Stimulated activated CD4-positive, alpha-beta T cell treated with anti-CD3 and anti-CD28 coated beads, TNF-alpha, amount 100 ng/mL, for 1 hour (primary cell): ENCODE measurements around the gene DEDD.
"Not testable (repeated sequence)": the region's sequence is repeated elsewhere in the genome, so short reads cannot be mapped to it uniquely, and the experiment has no call there.

ENCODE experiments used
- DNase-seq, 3 donors: peaks; one replicate each; pipeline ENCODE4 v3.0.0-alpha.2; 2020; ENCODE audit warnings: low read depth in 3 of 3, low spot score in 1 of 3

The DEDD gene

DNA sequence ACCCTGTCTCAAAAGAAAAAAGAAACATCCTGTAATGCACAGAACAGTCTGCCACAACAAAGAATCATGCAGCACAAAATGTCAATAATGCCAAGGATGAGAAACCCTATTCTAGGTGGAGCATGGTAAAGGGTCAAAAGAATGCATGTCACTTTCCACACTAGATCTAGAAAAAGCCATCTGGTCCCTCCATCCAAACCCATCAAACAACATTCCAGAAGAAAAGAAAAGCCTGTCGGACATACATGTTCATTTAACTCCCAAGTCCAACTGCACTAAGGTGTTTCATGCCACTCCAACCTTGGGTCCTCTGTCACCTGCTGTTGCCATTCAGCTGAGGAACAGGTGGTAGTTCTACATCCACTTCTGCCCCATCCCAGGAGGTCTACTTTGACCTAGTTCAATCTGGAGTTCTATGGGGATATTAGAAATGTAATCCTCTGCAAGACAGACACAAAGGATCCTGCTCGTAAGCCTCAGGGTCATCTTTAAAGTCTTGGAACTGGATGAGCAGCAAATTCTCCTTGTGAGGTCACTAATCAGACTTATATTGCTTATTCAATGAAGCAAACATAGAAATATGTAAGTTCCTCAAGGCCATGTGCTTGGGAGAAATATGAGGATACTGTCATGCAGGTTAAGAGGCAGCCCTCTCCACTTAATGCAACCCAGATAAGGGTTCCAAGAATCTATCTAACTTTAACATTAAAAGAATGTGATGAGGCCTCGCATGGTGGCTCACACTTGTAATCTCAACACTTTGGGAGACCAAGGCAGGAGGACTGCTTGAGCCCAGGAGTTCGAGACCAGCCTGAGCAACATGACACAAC lies 3.7 kb downstream of the DEDD start:
- DNase-seq = no peak

DNA sequence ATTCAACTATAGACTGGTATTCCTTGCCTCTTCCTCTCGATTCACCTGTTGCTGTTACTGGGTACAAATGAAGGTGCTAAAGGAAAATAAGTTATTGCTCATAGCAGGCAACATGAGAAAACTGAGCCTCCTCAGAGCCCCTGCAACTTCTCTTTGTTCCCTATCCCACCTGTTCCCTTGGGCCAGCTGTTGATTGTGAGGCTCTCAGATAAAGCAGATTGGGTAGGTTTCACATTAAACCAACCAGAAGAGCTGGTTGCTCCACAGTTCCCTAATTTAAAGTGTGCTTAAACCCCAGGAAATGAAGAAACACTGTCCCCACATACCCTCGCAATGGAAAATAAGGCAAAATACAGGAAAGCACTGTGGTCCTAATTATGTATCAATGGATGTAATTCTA lies 4.8 kb downstream of the DEDD start:
- DNase-seq = no peak

DNA sequence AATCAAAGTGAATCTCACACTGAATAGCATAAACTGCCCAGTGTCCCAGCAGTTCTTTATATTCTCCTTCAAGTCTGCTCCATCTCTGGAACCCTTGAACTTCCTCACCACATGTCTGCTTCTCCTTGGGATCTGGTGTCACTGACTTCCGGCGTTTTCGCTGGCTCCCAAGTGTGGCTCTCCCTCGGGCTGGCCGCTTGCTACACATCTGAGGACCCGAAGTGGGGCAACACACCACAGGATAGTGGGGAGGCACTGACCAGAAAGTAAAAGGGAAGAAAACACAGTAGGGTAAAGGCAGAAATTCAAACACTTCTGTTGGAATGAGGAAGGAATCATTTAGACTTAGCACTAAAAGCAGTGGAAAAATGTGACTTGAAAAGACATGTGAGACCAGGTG lies 9.5 kb downstream of the DEDD start:
- DNase-seq = no peak

DNA sequence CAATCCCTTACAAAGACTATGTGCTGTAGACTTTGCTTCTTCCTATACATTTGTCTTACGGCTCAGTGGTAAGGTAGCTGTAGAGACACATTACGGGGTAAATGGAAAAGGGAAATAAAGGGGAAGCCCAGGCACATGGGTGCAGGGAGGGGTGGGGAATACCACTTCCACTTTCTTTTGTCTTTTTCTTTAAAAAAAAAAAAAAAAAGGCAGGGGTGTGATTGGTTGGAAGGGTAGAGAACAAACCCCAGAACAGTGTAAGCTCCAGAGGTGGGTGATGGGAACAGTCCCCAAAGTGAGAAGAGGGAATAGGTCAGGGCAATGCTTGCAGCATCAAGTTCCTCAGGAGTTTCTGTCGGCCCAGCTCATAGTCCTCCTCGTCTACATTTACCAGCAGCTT lies 10.6 kb downstream of the DEDD start:
- no peak for DNase-seq

DNA sequence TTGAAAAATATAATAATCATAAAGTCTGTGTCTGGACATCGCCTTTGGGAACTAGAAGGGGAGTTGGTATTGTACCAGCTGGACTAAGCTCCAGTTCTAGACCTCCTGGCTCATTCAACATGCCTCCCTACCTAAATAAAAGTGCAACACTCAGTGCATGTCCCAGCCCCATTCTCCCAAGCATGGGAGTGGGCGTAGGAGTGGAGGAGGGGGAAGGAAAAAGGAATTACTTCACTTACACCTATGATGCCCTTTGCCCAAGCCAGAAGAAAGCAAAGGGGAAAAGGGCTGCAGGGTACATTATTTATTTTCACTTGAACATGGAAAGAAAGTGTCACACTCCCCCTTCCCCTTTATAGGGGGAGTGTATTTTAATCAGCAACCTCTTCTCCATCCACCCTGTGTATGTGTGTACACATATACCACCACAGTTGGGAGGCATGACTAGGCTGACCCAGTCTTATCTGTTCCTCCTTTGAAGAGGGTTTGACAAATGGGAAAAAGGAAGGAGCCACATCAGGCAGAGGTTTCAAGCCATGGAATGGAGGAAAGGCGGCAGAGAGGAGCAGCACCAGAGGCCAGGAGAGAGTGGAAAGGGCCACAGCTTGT lies 11.3 kb downstream of the DEDD start:
- DNase-seq = no peak

DNA sequence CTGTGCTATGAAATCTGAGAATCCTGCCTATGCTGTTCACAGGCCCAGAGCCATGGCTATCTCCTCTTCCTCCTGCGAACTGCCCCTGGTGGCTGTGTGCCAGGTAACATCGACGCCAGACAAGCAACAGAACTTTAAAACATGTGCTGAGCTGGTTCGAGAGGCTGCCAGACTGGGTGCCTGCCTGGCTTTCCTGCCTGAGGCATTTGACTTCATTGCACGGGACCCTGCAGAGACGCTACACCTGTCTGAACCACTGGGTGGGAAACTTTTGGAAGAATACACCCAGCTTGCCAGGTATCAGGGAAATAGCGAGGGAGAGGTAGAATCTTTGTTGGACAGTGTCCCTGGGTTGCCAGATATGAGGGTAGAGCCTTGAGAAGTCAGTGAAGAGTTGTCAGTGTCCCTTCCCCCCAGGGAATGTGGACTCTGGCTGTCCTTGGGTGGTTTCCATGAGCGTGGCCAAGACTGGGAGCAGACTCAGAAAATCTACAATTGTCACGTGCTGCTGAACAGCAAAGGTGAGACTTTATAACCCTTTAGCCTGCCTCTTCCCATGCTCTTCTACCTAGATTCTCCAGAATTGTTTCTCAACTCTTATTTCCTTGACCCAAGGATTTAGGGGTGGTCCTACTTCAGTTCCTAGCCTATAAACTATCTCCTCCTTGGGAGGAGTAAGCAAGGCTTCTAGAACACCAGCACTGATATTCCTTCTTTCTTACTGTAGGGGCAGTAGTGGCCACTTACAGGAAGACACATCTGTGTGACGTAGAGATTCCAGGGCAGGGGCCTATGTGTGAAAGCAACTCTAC lies 13.2 kb downstream of the DEDD start:
- DNase-seq = peak in 2 of 3 donors; percentile 15 to 41

DNA sequence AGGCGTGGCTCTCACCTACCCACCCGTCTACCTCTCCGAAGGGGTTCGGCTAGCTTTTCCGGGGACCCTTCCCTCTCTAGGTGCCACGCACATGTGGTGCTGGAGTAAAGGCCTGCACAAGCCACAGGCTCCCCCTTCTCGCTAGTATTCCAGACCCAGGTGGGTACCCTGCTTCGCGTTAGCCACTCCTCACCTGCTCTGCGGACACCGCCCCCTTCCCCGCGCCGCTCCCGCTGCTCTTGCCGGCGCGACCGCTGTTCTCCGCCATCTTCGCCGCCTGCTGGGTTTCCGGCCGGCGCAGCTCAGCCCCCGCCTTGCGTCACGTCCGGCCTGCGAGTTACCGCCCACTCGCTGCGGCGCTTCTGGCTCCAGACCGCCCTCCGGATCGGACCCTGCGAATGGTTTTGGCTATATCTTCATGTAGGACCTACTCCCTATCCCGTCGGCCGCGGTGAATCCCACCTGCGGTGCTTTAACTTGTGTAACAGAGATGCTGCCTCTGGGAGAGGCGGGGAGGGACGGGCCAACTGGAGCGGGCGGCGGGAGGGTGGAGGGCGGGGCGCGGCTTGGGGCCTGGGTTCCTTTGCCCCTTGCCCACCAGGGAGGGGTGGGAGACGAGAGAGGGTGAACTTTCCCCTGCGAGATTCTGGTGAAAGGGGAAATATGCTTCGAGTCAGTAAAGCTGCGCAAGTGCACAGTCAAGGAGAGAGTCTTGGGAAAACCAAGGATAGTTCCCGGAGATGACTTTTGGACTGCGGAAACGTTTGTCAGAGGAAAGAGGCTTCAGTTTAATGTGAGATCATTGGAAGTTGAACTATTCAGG lies 14.5 kb downstream of the DEDD start, which contains the start of the genes NIT1 and PFDN2:
Gene NIT1, plus strand, starts transcription at position 347 of the 823 bp plus-strand sequence. Its CDS starts 72 bp downstream, at position 419.
Gene PFDN2, minus strand, starts transcription at position 279 of the 823 bp plus-strand sequence. Its CDS starts 11 bp downstream, at position 268.
- DNase-seq = peak; percentile 49 to 75 (median 56)

DNA sequence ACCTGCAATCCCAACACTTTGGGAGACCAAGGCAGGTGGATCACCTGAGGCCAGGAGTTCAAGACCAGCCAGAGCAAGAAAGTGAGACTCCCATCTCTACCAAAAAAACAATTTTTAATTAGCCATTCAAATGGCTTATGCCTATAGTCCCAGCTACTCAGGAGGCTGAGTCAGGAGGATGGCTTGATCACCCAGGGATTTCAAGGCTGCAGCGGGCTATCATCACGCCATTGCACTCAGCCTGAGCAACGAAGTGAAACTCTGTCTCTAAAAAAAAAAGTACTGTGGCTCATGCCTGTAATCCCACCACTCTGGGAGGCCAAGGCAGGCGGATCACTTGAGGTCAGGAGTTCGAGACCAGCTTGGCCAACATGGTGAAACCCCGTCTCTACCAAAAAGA lies 16.5 kb downstream of the DEDD start:
- not testable (repeated sequence) for DNase-seq

DNA sequence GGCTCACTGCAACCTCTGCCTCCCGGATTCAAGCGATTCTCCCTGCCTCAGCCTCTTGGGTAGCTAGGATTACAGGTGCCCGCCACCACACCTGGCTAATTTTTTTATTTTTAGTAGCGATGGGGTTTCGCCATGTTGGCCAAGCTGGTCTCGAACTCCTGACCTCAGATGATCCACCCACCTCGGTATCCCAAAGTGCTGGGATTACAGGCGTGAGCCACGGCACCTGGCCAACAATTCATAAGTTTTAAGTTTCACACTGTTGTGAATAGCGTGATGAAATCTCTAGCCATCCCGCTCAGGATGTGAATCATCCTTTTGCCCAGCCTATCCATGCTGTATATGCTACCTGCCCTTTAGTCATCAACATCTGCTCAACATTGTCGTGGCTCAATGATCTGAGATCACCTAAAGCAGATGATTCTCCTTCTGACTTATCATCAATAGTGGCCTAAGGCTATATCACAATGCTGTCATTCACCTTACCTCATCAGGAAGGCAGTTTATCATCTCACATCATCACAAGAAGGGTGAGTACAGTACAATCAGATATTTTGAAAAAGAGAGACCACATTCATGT lies 17.2 kb downstream of the DEDD start:
- DNase-seq = no peak

DNA sequence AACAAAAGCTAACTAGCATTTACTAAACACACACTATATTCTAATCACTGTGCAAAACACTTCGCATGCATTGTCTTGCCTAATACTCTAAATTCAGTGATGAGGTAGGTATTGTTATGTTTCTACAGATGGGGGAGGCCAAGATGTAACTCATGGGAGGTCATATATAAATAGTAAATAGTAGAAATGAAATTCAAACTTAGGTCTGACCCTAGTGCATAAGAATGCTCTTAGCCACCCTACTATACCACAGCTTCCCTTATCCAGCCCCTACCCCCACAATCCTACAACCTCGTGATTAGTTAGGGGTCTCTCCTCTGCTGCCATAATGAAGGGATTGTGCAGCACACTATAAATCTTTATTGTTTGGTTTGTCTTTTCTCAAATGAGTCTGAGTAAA lies 17.9 kb downstream of the DEDD start:
- no peak for DNase-seq

DNA sequence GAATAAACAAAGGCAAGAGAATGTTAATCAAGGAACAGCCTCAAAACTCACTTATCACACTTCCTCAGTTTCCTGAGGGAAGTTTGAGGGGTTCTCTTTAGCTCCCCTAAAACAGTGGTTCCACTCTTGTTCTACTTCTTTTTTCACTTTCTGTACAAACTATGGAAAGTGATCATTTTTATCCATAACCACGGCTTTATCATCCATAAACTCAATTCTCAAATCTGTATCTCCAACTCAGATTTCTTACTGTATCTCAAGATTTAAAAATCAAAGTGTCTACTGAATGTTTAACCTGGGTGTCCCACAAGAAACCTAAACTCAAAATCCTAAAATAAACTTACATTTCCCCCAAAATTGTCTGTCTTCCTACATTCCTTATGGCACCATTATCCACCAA lies 18.6 kb downstream of the DEDD start:
- DNase-seq = no peak

DNA sequence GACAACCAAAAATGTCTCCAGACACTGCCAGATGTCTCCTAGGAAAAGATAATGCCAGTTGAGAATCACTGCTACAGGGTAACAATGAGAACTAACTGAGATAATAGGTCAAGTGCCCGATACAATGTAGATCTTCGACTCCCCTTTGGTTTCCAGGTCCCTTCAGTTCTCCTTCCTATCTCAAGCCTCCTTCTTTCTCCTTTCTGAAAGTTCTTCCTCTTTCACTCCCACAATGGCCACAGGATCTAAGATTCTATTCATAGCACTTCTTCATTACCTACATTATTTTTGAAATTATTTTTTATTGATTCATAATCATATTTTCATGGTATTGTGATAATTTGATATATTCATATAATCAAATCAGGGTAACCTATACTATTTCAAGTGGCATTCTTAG lies 20.9 kb downstream of the DEDD start:
- no peak for DNase-seq

DNA sequence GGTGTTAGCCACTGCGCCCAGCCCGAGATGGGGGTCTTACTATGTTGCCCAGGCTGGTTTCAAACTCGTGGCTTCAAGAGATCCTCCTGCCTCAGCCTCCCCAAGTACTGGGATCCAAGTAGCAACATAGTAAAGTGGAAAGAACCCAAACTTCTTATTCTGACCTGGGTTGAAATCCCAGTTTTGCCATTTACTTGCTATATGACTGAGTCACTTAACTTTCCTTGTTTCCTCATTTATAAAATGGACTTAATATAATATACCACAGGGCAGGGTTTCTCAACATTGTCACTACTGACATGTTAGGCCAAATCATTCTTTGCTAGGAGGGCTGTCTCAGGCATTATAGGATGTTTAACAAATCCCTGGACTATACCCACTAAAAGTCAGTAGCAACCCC lies 21.4 kb downstream of the DEDD start:
- DNase-seq = no peak

DNA sequence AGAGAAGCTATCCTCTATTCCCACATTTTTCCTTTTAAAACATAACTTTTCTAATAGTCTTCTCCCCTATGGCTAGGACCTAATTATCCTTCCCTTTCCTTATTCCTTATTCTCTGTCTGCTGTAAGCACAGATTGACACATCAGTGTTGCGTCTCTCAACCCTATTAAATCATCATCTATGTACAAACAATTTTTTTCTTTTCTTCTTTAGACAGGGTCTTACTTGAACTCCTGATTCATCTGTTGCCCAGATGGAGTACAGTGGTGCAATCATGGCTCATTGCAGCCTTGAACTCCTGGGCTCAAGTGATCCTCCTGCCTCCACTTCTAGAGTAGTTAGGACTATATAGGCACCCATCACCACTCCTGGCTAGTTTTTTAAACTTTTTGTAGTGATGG lies 26.0 kb downstream of the DEDD start:
- no peak for DNase-seq

DNA sequence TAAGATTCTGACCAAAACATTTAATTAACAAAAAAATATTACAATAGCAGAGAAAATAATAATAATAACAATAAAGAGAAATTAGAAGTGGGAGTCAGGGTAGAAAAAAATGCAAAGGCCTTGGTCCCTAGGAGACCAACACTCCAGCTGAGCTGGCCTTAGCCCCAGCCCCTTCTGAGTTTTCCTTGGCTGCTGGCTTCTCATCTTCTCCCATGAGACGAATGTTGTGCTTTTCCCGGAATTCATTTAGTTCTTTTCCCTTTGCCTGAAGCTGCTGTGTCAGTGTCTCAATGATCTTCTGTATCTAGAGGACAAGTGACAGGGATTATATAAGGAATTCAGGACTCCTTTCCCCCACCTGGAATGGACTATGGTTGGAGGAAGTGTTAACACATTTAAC lies 31.9 kb downstream of the DEDD start:
- DNase-seq = no peak

DNA sequence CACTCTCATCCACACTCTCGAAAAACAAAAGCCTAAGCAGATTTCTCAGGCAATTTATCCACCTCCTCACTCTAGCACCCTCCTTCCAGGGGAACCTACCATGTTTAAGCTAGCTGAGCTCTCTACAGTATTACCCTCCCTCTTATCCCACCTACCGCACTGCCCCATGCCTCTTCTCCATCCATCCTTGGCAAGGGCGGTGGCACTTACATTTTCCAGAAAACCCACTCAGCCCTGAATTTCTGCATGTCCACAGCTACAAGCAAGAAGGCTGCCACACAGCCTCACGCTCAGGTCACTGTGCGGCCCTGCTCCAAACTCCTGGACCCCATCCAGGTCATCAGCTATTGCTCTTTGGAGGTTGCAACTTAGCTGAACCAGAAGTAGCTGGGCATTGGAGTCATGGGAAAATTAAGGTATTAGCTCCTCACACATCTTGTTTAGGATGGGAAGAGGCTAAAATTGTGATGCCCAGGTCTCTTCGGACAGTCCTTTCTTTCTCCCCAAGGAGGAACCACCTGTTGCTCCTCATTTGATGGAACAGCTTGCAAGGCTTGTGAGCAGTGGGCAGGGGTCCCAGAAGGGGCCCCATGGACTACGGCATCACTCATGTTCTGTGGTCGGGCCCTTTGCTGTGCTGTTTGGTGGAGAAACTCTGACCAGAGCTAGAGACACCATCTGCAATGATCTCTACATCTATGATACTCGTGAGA lies 33.2 kb downstream of the DEDD start:
- DNase-seq = no peak

DNA sequence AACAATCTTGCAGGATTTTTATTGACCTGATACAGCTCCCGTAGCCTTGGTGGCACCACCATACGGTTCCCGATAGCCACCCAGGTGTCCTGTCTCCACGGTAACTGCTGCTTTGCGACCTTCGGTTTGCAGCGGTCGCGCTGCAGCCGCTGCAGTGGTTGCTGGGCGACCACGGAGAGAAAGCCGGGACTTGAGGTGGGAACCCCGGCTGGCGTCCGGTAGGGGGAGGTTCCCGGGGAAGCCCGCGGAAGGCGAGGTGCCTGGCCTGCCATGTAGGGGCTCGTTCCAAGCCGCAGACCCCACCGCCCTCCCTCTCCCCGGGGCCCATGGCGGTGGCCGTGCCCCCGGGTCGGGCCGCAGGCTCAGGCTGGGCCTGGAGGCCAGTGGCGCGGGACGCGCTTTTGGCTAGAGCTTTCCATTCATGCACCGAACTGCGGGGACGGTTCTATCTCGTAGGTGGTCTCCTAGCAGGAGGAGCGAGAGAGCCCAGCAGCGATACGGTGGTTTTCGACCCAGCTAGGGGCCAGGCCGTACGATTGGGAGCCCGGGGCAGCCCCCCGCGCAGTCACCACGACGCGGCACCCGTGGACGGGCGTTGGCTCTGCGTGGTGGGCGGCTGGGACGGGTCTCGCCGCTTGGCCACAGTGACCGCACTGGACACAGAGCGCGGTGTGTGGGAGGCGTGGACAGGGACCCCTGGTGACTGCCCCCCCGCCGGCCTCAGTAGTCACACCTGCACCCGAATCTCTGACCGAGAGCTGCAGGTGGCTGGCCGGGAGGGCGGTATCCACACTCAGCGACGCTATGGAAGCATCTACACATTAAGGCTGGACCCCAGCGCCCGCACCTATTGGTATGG lies 34.0 kb downstream of the DEDD start, which contains the start of gene KLHDC9:
Gene KLHDC9, plus strand, starts transcription at position 152 of the 859 bp plus-strand sequence. Its CDS starts 175 bp downstream, at position 327.
- DNase-seq = peak in 1 of 3 donors; percentile 31

DNA sequence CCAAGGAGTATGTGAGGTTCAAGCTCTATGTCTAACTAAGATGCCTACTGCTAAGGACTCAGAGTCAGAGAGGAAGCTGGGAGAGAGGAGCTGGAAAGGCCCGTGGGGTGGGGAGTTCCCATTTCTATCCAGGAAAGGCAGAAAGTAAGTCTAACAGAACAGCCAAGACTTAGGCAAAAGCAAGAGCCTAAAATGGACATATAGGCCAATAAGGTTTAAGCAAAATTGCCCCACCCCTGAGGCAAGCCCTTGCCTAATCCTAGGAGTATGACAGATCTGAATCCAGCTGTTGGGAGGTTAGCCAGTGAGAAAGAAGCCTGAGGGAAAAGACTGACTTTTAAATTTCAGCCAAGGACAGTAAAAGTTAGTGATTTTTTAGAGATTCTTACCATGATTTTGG lies 35.9 kb downstream of the DEDD start:
- no peak for DNase-seq

DNA sequence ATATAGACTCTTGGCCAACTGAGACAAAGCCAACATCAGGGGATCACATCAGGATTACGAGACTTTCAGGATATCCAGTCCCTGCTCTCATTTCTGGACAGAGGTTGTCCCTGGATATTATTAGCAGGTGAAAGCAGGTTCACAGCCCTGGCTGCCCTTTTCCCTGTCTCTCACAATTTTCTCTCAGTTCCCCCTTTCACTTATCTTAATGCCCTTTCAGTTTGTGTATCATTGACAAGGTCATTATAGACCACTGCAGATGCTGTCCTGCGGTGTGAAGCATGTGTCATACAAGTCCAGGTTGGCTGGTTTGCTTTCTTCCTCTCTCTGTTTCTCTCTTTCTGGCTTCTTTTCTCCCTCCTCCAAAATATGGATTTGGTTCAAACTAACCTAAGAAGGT lies 36.5 kb downstream of the DEDD start:
- DNase-seq = no peak
